Measurements from ENCODE around the gene PAN3.

The PAN3 gene

DNA sequence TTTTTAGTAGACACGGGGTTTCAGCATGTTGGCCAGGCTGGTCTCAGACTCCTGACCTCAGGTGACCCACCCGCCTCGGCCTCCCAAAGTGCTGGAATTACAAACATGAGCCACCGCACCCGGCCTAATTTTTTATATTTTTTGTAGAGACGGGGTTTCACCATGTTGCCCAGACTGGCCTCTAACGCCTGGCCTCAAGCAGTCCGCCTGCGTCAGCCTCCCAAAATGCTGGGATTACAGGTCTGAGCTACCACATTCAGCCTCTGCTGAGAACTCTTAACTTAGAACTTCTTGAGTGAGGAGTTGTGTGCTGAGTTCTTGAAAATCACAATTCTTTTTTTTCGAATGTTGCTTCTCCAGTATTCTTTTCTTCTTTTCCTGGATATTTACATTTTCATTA is 112.2 kb downstream of the PAN3 start:
- H3K14ac ChIP-seq (ENCODE audit: low read length): no peak overlapping the region
- H2BK15ac ChIP-seq (ENCODE audit: low read length): no peak overlapping the region
- H2BK12ac ChIP-seq (ENCODE audit: low read length): no peak overlapping the region
- H3K27ac ChIP-seq (replicated peaks; ENCODE audit: low read length): no peak overlapping the region
- no peaks in the 10 kb centered on the region for H3K27me3 ChIP-seq (ENCODE audit: control insufficient read depth in 3 of 3, insufficient read depth in 3 of 3, low read depth in 1 of 3, low read length in 3 of 3)
- H3K18ac ChIP-seq (ENCODE audit: low read length): no peak overlapping the region
- no peak overlapping the region for H3K23ac ChIP-seq (ENCODE audit: low read depth, low read length, poor library complexity)
- peaks cover 0 to 6% of the 10 kb centered on the region in 2 donors for H3K9me3 ChIP-seq (replicated peaks in 1 of 2; ENCODE audit: control insufficient read depth in 2 of 2, insufficient read depth in 1 of 2, low read depth in 1 of 2, low read length in 2 of 2)
- H2BK120ac ChIP-seq (ENCODE audit: low read depth, low read length): no peak overlapping the region
- H3K4me1 ChIP-seq (ENCODE audit: control insufficient read depth in 2 of 2, insufficient read depth in 1 of 2, low read depth in 1 of 2, low read length in 2 of 2): no peaks in the 10 kb centered on the region
- H2AFZ ChIP-seq (ENCODE audit: low read length): no peak overlapping the region
- H4K91ac ChIP-seq (ENCODE audit: low read depth, low read length, poor library complexity): no peak overlapping the region
- no peak overlapping the region for H2BK5ac ChIP-seq (ENCODE audit: low read length)
- peaks cover 0 to 18% of the 10 kb centered on the region in 2 donors for H3K36me3 ChIP-seq (replicated peaks in 1 of 2; ENCODE audit: control insufficient read depth in 2 of 2, insufficient read depth in 2 of 2, low read length in 2 of 2)
- no peak for DNase-seq (ENCODE audit: low spot score)
- no peaks in the 10 kb centered on the region for H3K79me1 ChIP-seq (ENCODE audit: low read depth, low read length)
- no peak overlapping the region for H3K4ac ChIP-seq (ENCODE audit: low read length)
- no peak overlapping the region for H3K4me2 ChIP-seq (ENCODE audit: insufficient read depth, low read length, poor library complexity, severe bottlenecking)
- no peak overlapping the region for H4K8ac ChIP-seq (ENCODE audit: low read depth, low read length)
- no CpG with 5 or more reads among the region's 10 CpGs for WGBS, 2 donors (ENCODE audit: extremely low coverage in 2 of 2, insufficient read length in 2 of 2, insufficient replicate concordance in 1 of 2)
- H2AK5ac ChIP-seq (ENCODE audit: low read depth, low read length): no peak overlapping the region
- H3K9ac ChIP-seq (ENCODE audit: low read depth, low read length, poor library complexity): no peak overlapping the region
- no peak overlapping the region for H3K4me3 ChIP-seq (ENCODE audit: low read length in 2 of 2)

DNA sequence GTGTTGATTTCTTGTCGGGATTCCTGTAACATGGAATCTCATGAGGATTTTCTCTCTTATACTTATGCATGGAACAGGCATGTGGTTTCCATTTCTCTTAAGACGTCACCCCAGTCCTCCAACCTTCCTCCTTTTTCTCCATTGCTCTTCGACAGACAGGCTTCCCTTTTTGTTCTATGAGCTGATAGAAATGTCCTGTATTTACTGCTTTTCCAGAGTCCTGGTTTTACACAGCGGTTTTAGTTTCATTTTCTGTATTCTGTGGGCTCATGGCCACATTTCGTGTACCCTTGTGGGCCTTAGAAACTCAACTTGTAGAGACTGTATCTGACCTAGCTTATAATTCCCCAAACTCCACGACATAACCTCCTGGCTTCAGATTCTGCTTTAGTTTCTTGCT is 113.1 kb downstream of the PAN3 start:
- Histone ChIP-seq H3K4me1 (ENCODE audit: control insufficient read depth in 2 of 2, insufficient read depth in 1 of 2, low read depth in 1 of 2, low read length in 2 of 2) (no peaks in the 10 kb centered on the region), H3K4ac (ENCODE audit: low read length) (no peak overlapping the region), H2BK15ac (ENCODE audit: low read length) (no peak overlapping the region), H3K4me3 (ENCODE audit: low read length in 2 of 2) (no peak overlapping the region), H3K36me3 (replicated peaks in 1 of 2; ENCODE audit: control insufficient read depth in 2 of 2, insufficient read depth in 2 of 2, low read length in 2 of 2) (peaks cover 3 to 21% of the 10 kb centered on the region in 2 donors), H2AFZ (ENCODE audit: low read length) (no peak overlapping the region), H3K9me3 (replicated peaks in 1 of 2; ENCODE audit: control insufficient read depth in 2 of 2, insufficient read depth in 1 of 2, low read depth in 1 of 2, low read length in 2 of 2) (peaks cover 0 to 6% of the 10 kb centered on the region in 2 donors), H2BK12ac (ENCODE audit: low read length) (no peak overlapping the region), H3K4me2 (ENCODE audit: insufficient read depth, low read length, poor library complexity, severe bottlenecking) (no peak overlapping the region), H3K27ac (replicated peaks; ENCODE audit: low read length) (no peak overlapping the region), H3K23ac (ENCODE audit: low read depth, low read length, poor library complexity) (no peak overlapping the region), H3K79me1 (ENCODE audit: low read depth, low read length) (no peaks in the 10 kb centered on the region), H3K27me3 (ENCODE audit: control insufficient read depth in 3 of 3, insufficient read depth in 3 of 3, low read depth in 1 of 3, low read length in 3 of 3) (no peaks in the 10 kb centered on the region), H2AK5ac (ENCODE audit: low read depth, low read length) (no peak overlapping the region), H3K14ac (ENCODE audit: low read length) (no peak overlapping the region), H2BK120ac (ENCODE audit: low read depth, low read length) (no peak overlapping the region), H4K91ac (ENCODE audit: low read depth, low read length, poor library complexity) (no peak overlapping the region), H3K9ac (ENCODE audit: low read depth, low read length, poor library complexity) (no peak overlapping the region), H4K8ac (ENCODE audit: low read depth, low read length) (no peak overlapping the region), H2BK5ac (ENCODE audit: low read length) (no peak overlapping the region), H3K18ac (ENCODE audit: low read length) (no peak overlapping the region)
- no peak for DNase-seq (ENCODE audit: low spot score)
- WGBS, 2 donors (ENCODE audit: extremely low coverage in 2 of 2, insufficient read length in 2 of 2, insufficient replicate concordance in 1 of 2): no CpG with 5 or more reads among the region's 6 CpGs

DNA sequence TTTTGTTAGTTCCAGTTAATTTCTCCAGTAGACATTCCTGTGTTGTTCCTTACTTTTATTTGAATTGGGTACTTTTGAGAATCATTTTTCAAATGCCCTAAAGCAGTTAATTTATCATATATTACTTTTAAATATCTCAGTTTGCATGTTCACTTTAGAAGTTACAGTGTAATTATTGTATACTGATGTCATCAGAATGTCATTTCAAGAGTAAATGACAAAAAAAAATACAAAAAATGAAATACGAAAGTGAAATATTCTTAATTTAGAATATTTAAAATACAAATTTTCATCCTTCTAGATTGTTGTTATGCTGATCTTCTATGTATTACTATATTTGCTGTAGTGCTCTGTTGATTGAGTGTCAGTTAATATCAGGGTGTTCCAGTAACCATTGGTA is 114.2 kb downstream of the PAN3 start:
- peaks cover 5 to 30% of the 10 kb centered on the region in 2 donors for H3K36me3 ChIP-seq (replicated peaks in 1 of 2; ENCODE audit: control insufficient read depth in 2 of 2, insufficient read depth in 2 of 2, low read length in 2 of 2)
- no peak for DNase-seq (ENCODE audit: low spot score)
- no peak overlapping the region for H3K9ac ChIP-seq (ENCODE audit: low read depth, low read length, poor library complexity)
- no peak overlapping the region for H2AK5ac ChIP-seq (ENCODE audit: low read depth, low read length)
- no peak overlapping the region for H2AFZ ChIP-seq (ENCODE audit: low read length)
- H2BK12ac ChIP-seq (ENCODE audit: low read length): no peak overlapping the region
- H2BK15ac ChIP-seq (ENCODE audit: low read length): no peak overlapping the region
- H4K8ac ChIP-seq (ENCODE audit: low read depth, low read length): no peak overlapping the region
- no peak overlapping the region for H2BK5ac ChIP-seq (ENCODE audit: low read length)
- H3K4ac ChIP-seq (ENCODE audit: low read length): no peak overlapping the region
- no peak overlapping the region for H3K4me3 ChIP-seq (ENCODE audit: low read length in 2 of 2)
- H3K4me2 ChIP-seq (ENCODE audit: insufficient read depth, low read length, poor library complexity, severe bottlenecking): no peak overlapping the region
- no peak overlapping the region for H3K23ac ChIP-seq (ENCODE audit: low read depth, low read length, poor library complexity)
- no peak overlapping the region for H3K14ac ChIP-seq (ENCODE audit: low read length)
- WGBS, 2 donors (ENCODE audit: extremely low coverage in 2 of 2, insufficient read length in 2 of 2, insufficient replicate concordance in 1 of 2): no CpG with 5 or more reads among the region's 1 CpG
- no peak overlapping the region for H4K91ac ChIP-seq (ENCODE audit: low read depth, low read length, poor library complexity)
- H3K27me3 ChIP-seq (ENCODE audit: control insufficient read depth in 3 of 3, insufficient read depth in 3 of 3, low read depth in 1 of 3, low read length in 3 of 3): no peaks in the 10 kb centered on the region
- H3K4me1 ChIP-seq (ENCODE audit: control insufficient read depth in 2 of 2, insufficient read depth in 1 of 2, low read depth in 1 of 2, low read length in 2 of 2): no peaks in the 10 kb centered on the region
- no peak overlapping the region for H3K27ac ChIP-seq (replicated peaks; ENCODE audit: low read length)
- no peaks in the 10 kb centered on the region for H3K79me1 ChIP-seq (ENCODE audit: low read depth, low read length)
- H3K18ac ChIP-seq (ENCODE audit: low read length): no peak overlapping the region
- no peak overlapping the region for H2BK120ac ChIP-seq (ENCODE audit: low read depth, low read length)
- peaks cover 0 to 3% of the 10 kb centered on the region in 2 donors for H3K9me3 ChIP-seq (replicated peaks in 1 of 2; ENCODE audit: control insufficient read depth in 2 of 2, insufficient read depth in 1 of 2, low read depth in 1 of 2, low read length in 2 of 2)

DNA sequence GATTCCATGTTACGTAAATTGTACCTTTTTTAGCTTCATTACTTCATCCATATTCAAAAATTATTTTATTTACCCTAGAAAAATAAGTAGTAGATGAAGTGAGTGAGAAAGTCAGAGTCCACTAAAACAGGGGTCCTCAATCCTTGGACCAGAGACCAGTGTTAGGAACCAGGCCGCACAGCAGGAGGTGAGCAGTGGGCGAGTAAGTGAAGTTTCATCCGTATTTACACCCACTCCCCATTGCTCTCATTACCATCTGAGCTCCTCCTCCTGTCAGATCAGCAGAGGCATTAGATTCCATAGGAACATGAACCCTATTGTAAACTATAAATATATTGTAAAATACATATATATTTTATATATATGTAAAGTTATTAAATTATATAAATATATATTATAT is 119.0 kb downstream of the PAN3 start:
- no peak overlapping the region for H3K14ac ChIP-seq (ENCODE audit: low read length)
- H2AFZ ChIP-seq (ENCODE audit: low read length): no peak overlapping the region
- H3K79me1 ChIP-seq (ENCODE audit: low read depth, low read length): no peaks in the 10 kb centered on the region
- no peak overlapping the region for H2AK5ac ChIP-seq (ENCODE audit: low read depth, low read length)
- H3K9me3 ChIP-seq (replicated peaks in 1 of 2; ENCODE audit: control insufficient read depth in 2 of 2, insufficient read depth in 1 of 2, low read depth in 1 of 2, low read length in 2 of 2): no peaks in the 10 kb centered on the region
- H4K91ac ChIP-seq (ENCODE audit: low read depth, low read length, poor library complexity): no peak overlapping the region
- no peak overlapping the region for H3K4ac ChIP-seq (ENCODE audit: low read length)
- H3K4me1 ChIP-seq (ENCODE audit: control insufficient read depth in 2 of 2, insufficient read depth in 1 of 2, low read depth in 1 of 2, low read length in 2 of 2): peaks cover 0 to 1% of the 10 kb centered on the region in 2 donors
- H3K27me3 ChIP-seq (ENCODE audit: control insufficient read depth in 3 of 3, insufficient read depth in 3 of 3, low read depth in 1 of 3, low read length in 3 of 3): no peaks in the 10 kb centered on the region
- no peak overlapping the region for H3K4me3 ChIP-seq (ENCODE audit: low read length in 2 of 2)
- H3K27ac ChIP-seq (replicated peaks; ENCODE audit: low read length): no peak overlapping the region
- H4K8ac ChIP-seq (ENCODE audit: low read depth, low read length): no peak overlapping the region
- no peak overlapping the region for H2BK5ac ChIP-seq (ENCODE audit: low read length)
- no peak overlapping the region for H2BK12ac ChIP-seq (ENCODE audit: low read length)
- H3K36me3 ChIP-seq (replicated peaks in 1 of 2; ENCODE audit: control insufficient read depth in 2 of 2, insufficient read depth in 2 of 2, low read length in 2 of 2): peaks cover 7 to 59% of the 10 kb centered on the region in 2 donors
- no CpG with 5 or more reads among the region's 4 CpGs for WGBS, 2 donors (ENCODE audit: extremely low coverage in 2 of 2, insufficient read length in 2 of 2, insufficient replicate concordance in 1 of 2)
- DNase-seq (ENCODE audit: low spot score): no peak
- no peak overlapping the region for H3K9ac ChIP-seq (ENCODE audit: low read depth, low read length, poor library complexity)
- H2BK120ac ChIP-seq (ENCODE audit: low read depth, low read length): no peak overlapping the region
- no peak overlapping the region for H3K23ac ChIP-seq (ENCODE audit: low read depth, low read length, poor library complexity)
- no peak overlapping the region for H3K18ac ChIP-seq (ENCODE audit: low read length)
- no peak overlapping the region for H2BK15ac ChIP-seq (ENCODE audit: low read length)
- no peak overlapping the region for H3K4me2 ChIP-seq (ENCODE audit: insufficient read depth, low read length, poor library complexity, severe bottlenecking)
